HCT116 (cell line): ENCODE results near the gene EDA2R. TPM values are rescaled to one million over a fixed set of nuclear protein-coding genes. Genes with fewer than 3 reads are reported as not detected.

ENCODE experiments used
- ATAC-seq: fragments of 200-7000 bp; cut with Tn5 transposase; 2 replicates; pipeline ENCODE4 v1.9.1; 2020; ENCODE audit warnings: mild to moderate bottlenecking, moderate library complexity
- BruUV-seq: library from RNA; stranded (reverse); fragments of 400-500 nt; replicated peaks from 2 replicates; lab custom pipeline; 2021; lab: Mats Ljungman, UMichigan
- CTCF ChIA-PET: fragments of 300-600 bp; sonication (Branson Sonifier 250); formaldehyde crosslinking; loops from one replicate; lab custom pipeline; 2021; ENCODE audit warnings: antibody characterized with exemption; lab: Charles Lee
- POLR2A ChIA-PET: fragments of 300-600, 350-600 bp; sonication (Branson Sonifier 250); formaldehyde crosslinking; loops from one replicate; lab custom pipeline; 2021; ENCODE audit warnings: antibody characterized with exemption; lab: Charles Lee
- RAD21 ChIA-PET, 2 experiments: fragments of 300-600 bp; sonication (Branson Sonifier 250); formaldehyde crosslinking; loops; one replicate each; lab custom pipeline; 2023; ENCODE audit warnings: low total read pairs in 2 of 2; ENCODE audit not compliant: uncharacterized antibody in 2 of 2, unreplicated experiment in 2 of 2, low non-redundant PET in 1 of 2; lab: Charles Lee
- DNase-seq: peaks from one replicate; pipeline ENCODE4 v3.0.0-alpha.2; 2010; ENCODE audit warnings: low read depth, low spot score
- H2AFZ ChIP-seq: fragments of 200-600 bp; shearing (Covaris generic), sonication (generic); 2 replicates; pipeline ENCODE4 v1.6.1; 2017; ENCODE audit warnings: low read depth, mixed run types, mixed read lengths, antibody characterized with exemption, low read length; ENCODE audit not compliant: poor library complexity, severe bottlenecking
- H3K27ac ChIP-seq: 2 replicates; pipeline ENCODE4 v1.5.1; 2012; ENCODE audit warnings: low read depth, low read length
- H3K27me3 ChIP-seq: fragments of 200-600 bp; sonication (generic); 2 replicates; pipeline ENCODE4 v1.6.1; 2016; ENCODE audit warnings: mixed run types, low read length, mixed read lengths; ENCODE audit not compliant: insufficient read depth
- H3K36me3 ChIP-seq, 2 experiments: fragments of 200-500 bp in 1 of 2; fragments of 200-600 bp in 1 of 2; sonication (Bioruptor generic) in 1 of 2; sonication (generic) in 1 of 2; 2 replicates each; pipeline versions ENCODE4 v1.5.1 to v1.6.1; 2014 to 2016; ENCODE audit warnings: low read length in 2 of 2, inconsistent platforms in 1 of 2, mixed read lengths in 1 of 2, mixed run types in 1 of 2; ENCODE audit not compliant: insufficient read depth in 2 of 2, control insufficient read depth in 1 of 2
- H3K4me1 ChIP-seq, 2 experiments: fragments of 200-600 bp in 1 of 2; sonication (generic) in 1 of 2; 2 replicates each; pipeline versions ENCODE4 v1.5.1 to v1.6.1; 2012 to 2017; ENCODE audit warnings: low read length in 2 of 2, inconsistent platforms in 1 of 2, mild to moderate bottlenecking in 1 of 2, mixed read lengths in 1 of 2, mixed run types in 1 of 2, moderate library complexity in 1 of 2; ENCODE audit not compliant: insufficient read depth in 2 of 2, control insufficient read depth in 1 of 2
- H3K4me2 ChIP-seq: fragments of 200-600 bp; sonication (generic); 2 replicates; pipeline ENCODE4 v1.6.1; 2017; ENCODE audit warnings: mixed run types, low read length, mixed read lengths
- H3K4me3 ChIP-seq, 2 experiments: fragments of 200-600 bp in 1 of 2; sonication (generic) in 1 of 2; replicated peaks in 1 of 2; 2 replicates each; pipeline ENCODE4 v1.5.1; 2011 to 2016; ENCODE audit warnings: low read length in 2 of 2, control low read depth in 1 of 2, low read depth in 1 of 2, mild to moderate bottlenecking in 1 of 2, mixed read lengths in 1 of 2, mixed run types in 1 of 2
- H3K79me2 ChIP-seq: fragments of 200-600 bp; sonication (generic); 2 replicates; pipeline ENCODE4 v1.6.1; 2017; ENCODE audit warnings: mild to moderate bottlenecking, mixed run types, low read length, moderate library complexity, mixed read lengths; ENCODE audit not compliant: insufficient read depth
- H3K9ac ChIP-seq: fragments of 200-600 bp; sonication (generic); 2 replicates; pipeline ENCODE4 v1.6.1; 2016; ENCODE audit warnings: low read length, mixed read lengths
- H3K9me2 ChIP-seq: fragments of 200-600 bp; sonication (generic), shearing (Covaris generic); 2 replicates; pipeline ENCODE4 v1.6.1; 2017; ENCODE audit warnings: mixed run types, mild to moderate bottlenecking, moderate library complexity; ENCODE audit not compliant: insufficient read depth
- H3K9me3 ChIP-seq, 2 experiments: fragments of 200-500 bp in 1 of 2; fragments of 200-600 bp in 1 of 2; sonication (Bioruptor generic) in 1 of 2; sonication (generic) in 1 of 2; 2 replicates each; pipeline ENCODE4 v1.6.1; 2014 to 2017; ENCODE audit warnings: low read length in 2 of 2, mixed read lengths in 2 of 2, inconsistent platforms in 1 of 2, low read depth in 1 of 2, mild to moderate bottlenecking in 1 of 2, mixed run types in 1 of 2, moderate library complexity in 1 of 2; ENCODE audit not compliant: control insufficient read depth in 1 of 2, insufficient read depth in 1 of 2
- H4K20me1 ChIP-seq: fragments of 200-600 bp; sonication (generic), shearing (Covaris generic); 2 replicates; pipeline ENCODE4 v1.6.1; 2017; ENCODE audit warnings: mixed run types, mild to moderate bottlenecking, moderate library complexity; ENCODE audit not compliant: insufficient read depth
- CBX3 ChIP-seq: IDR thresholded peaks from 2 replicates; pipeline ENCODE4 v1.6.1; 2012; ENCODE audit warnings: low read depth
- FOSL1 ChIP-seq: IDR thresholded peaks from 2 replicates; pipeline ENCODE4 v1.6.1; 2012; ENCODE audit warnings: low read depth
- MAX ChIP-seq: IDR thresholded peaks from 2 replicates; pipeline ENCODE4 v1.6.1; 2012
- POLR2A ChIP-seq: IDR thresholded peaks from 2 replicates; pipeline ENCODE4 v1.7.0; 2011; ENCODE audit warnings: borderline replicate concordance; ENCODE audit not compliant: insufficient read depth, insufficient read length; ENCODE audit errors: extremely low read depth
- POLR2AphosphoS5 ChIP-seq: IDR thresholded peaks from 2 replicates; pipeline ENCODE4 v1.6.1; 2011; ENCODE audit warnings: mild to moderate bottlenecking, low read depth, low read length, moderate library complexity
- RAD21 ChIP-seq: IDR thresholded peaks from 2 replicates; pipeline ENCODE4 v1.6.1; 2012; ENCODE audit warnings: low read depth, mild to moderate bottlenecking
- SP1 ChIP-seq: IDR thresholded peaks from 2 replicates; pipeline ENCODE4 v1.6.1; 2012; ENCODE audit warnings: low read depth
- SRF ChIP-seq: IDR thresholded peaks from 2 replicates; pipeline ENCODE4 v1.6.1; 2012; ENCODE audit warnings: low read depth
- ZBTB33 ChIP-seq: IDR thresholded peaks from 2 replicates; pipeline ENCODE4 v1.6.1; 2011; ENCODE audit warnings: mild to moderate bottlenecking, low read length, moderate library complexity; ENCODE audit not compliant: insufficient replicate concordance; ENCODE audit errors: extremely low read depth
- ZFX ChIP-seq: fragments of 450-650 bp; IDR thresholded peaks from 2 replicates; pipeline ENCODE4 v1.6.1; 2017
- ZNF274 ChIP-seq: fragments of 200-500 bp; sonication (Bioruptor generic); IDR thresholded peaks from 2 replicates; pipeline ENCODE4 v1.6.1; 2014; ENCODE audit warnings: mild to moderate bottlenecking, low read depth, low read length, inconsistent platforms
- intact Hi-C: fragments of 100-400 bp; cut with micrococcal nuclease; formaldehyde crosslinking; loops from 2 replicates; pipeline ENCODE4 v1.10.0; 2022
- total RNA-seq: library from RNA; stranded (reverse); gene quantifications from one replicate; pipeline ENCODE4 v1.2.1, GENCODE V29; 2021; ENCODE audit not compliant: unreplicated experiment

Gene EDA2R
- total RNA-seq, 1 experiment from 2014 or later = not detected

- CTCF ChIA-PET = no interaction called here
- Histone ChIP-seq H3K4me2 (no peak overlapping the region), H3K4me1 (no peaks in the 10 kb centered on the region), H3K27me3 (no peaks in the 10 kb centered on the region), H3K4me3 (no peak overlapping the region), H3K36me3 (no peaks in the 10 kb centered on the region), H3K9ac (no peak overlapping the region), H3K27ac (no peak overlapping the region), H4K20me1 (no peaks in the 10 kb centered on the region), H3K79me2 (no peaks in the 10 kb centered on the region), H3K9me3 (no peaks in the 10 kb centered on the region), H3K9me2 (no peaks in the 10 kb centered on the region), H2AFZ (no peak overlapping the region)
- ATAC-seq = no peak
- TF ChIP-seq MAX (no peak), POLR2A (no peak), POLR2AphosphoS5 (no peak), SP1 (no peak), ZBTB33 (no peak), FOSL1 (no peak)
- no peak for DNase-seq
- RAD21 ChIA-PET = no interaction called here
- no TSS peak for BruUV-seq
- intact Hi-C loops = no loop called here
- POLR2A ChIA-PET = no interaction called here
These were observed 37.4 kb downstream of the EDA2R start for GRCh38 chrX:66601522-66601921.

- DNase-seq (no peak), ATAC-seq (no peak)
- H3K4me1 ChIP-seq = no peaks in the 10 kb centered on the region
- ChIA-PET RAD21 (no interaction called here), CTCF (no interaction called here), POLR2A (no interaction called here)
- H3K9ac ChIP-seq = no peak overlapping the region
- BruUV-seq = no TSS peak
- no peak overlapping the region for H3K27ac ChIP-seq
- H3K9me2 ChIP-seq = no peaks in the 10 kb centered on the region
- H3K4me3 ChIP-seq = no peak overlapping the region
- no peaks in the 10 kb centered on the region for H3K79me2 ChIP-seq
- intact Hi-C loops = no loop called here
- H3K36me3 ChIP-seq = no peaks in the 10 kb centered on the region
- H2AFZ ChIP-seq = no peak overlapping the region
- no peaks in the 10 kb centered on the region; a peak in 1 of 4 replicates for H3K9me3 ChIP-seq
- H3K4me2 ChIP-seq = no peak overlapping the region
- H4K20me1 ChIP-seq = no peaks in the 10 kb centered on the region
- no peaks in the 10 kb centered on the region for H3K27me3 ChIP-seq
- TF ChIP-seq CBX3 = no peak
- no peak for TF ChIP-seq SP1
- TF ChIP-seq RAD21 = no peak
- no peak for TF ChIP-seq ZFX
- no peak for TF ChIP-seq SRF
- no peak for TF ChIP-seq ZNF274
These were observed 59.7 kb downstream of the EDA2R start for GRCh38 chrX:66579219-66579618.
